Endothelial cell (in vitro differentiated cells): ENCODE measurements around the gene PDZD7. TPM values are rescaled to one million over a fixed set of nuclear protein-coding genes. Genes with fewer than 3 reads are reported as not detected.

Experiments
- DNase-seq: peaks from one replicate; pipeline ENCODE4 v3.0.0; 2021; ENCODE audit warnings: low spot score
- H3K27ac Mint-ChIP-seq: one replicate; pipeline ENCODE4 v1.8.0; 2021; ENCODE audit warnings: mixed read lengths, inconsistent platforms; ENCODE audit not compliant: unreplicated experiment
- H3K27me3 Mint-ChIP-seq: one replicate; pipeline ENCODE4 v1.8.0; 2021; ENCODE audit warnings: mild to moderate bottlenecking, moderate library complexity, mixed read lengths, inconsistent platforms; ENCODE audit not compliant: unreplicated experiment
- H3K36me3 Mint-ChIP-seq: one replicate; pipeline ENCODE4 v1.8.0; 2021; ENCODE audit warnings: mild to moderate bottlenecking, low read depth, mixed read lengths, inconsistent platforms; ENCODE audit not compliant: unreplicated experiment
- H3K4me1 Mint-ChIP-seq: one replicate; pipeline ENCODE4 v1.8.0; 2021; ENCODE audit warnings: mild to moderate bottlenecking, mixed read lengths, inconsistent platforms; ENCODE audit not compliant: unreplicated experiment
- H3K4me3 Mint-ChIP-seq: one replicate; pipeline ENCODE4 v1.8.0; 2021; ENCODE audit warnings: mild to moderate bottlenecking, mixed read lengths, inconsistent platforms; ENCODE audit not compliant: unreplicated experiment
- H3K9me3 Mint-ChIP-seq: one replicate; pipeline ENCODE4 v1.8.0; 2021; ENCODE audit warnings: mixed read lengths, inconsistent platforms; ENCODE audit not compliant: unreplicated experiment
- CTCF ChIP-seq: fragments of 200-600 bp; sonication (generic); IDR thresholded peaks from one replicate; pipeline ENCODE4 v1.5.0; 2021; ENCODE audit warnings: antibody characterized with exemption; ENCODE audit not compliant: unreplicated experiment
- total RNA-seq: library from RNA; stranded (reverse); fragmentation: NEBNext Ultra II Directional; extraction: Animal tissue kit (Norgen Biotek cat#: 25700); gene quantifications from one replicate; pipeline ENCODE4 v1.2.1, GENCODE V29; 2021; ENCODE audit not compliant: unreplicated experiment

PDZD7 gene
- total RNA-seq, 1 donor from 2014 or later: 0.54 TPM

- Mint-ChIP-seq H3K27ac (no peak overlapping the region), H3K4me1 (peaks cover 33% of the 10 kb centered on the region), H3K27me3 (peaks cover 7% of the 10 kb centered on the region), H3K4me3 (no peak overlapping the region), H3K36me3 (peaks cover 16% of the 10 kb centered on the region), H3K9me3 (no peaks in the 10 kb centered on the region)
- no peak for DNase-seq
- TF ChIP-seq CTCF: no peak
Measured at GRCh38 chr10:100995181-100995580, 35.7 kb downstream of the PDZD7 start.

- peak; percentile 38 for DNase-seq
- Mint-ChIP-seq H3K4me1 (peaks cover 33% of the 10 kb centered on the region), H3K27ac (peak overlapping the region; percentile 44), H3K4me3 (no peak overlapping the region), H3K9me3 (no peaks in the 10 kb centered on the region), H3K27me3 (peaks cover 7% of the 10 kb centered on the region), H3K36me3 (peaks cover 16% of the 10 kb centered on the region)
- TF ChIP-seq CTCF: peak; percentile 65
Measured at GRCh38 chr10:100993986-100994708, 36.8 kb downstream of the PDZD7 start.

GRCh38 chr10:100989088-100989487 lies 41.8 kb downstream of the PDZD7 start:
- Mint-ChIP-seq H3K4me1 (peaks cover 29% of the 10 kb centered on the region), H3K9me3 (no peaks in the 10 kb centered on the region), H3K36me3 (peaks cover 17% of the 10 kb centered on the region), H3K27me3 (peaks cover 15% of the 10 kb centered on the region), H3K27ac (no peak overlapping the region), H3K4me3 (peak overlapping the region; percentile 67)
- no peak for TF ChIP-seq CTCF
- no peak for DNase-seq

- no peak for DNase-seq
- Mint-ChIP-seq H3K4me3 (peak overlapping the region; percentile 100), H3K36me3 (peaks cover 17% of the 10 kb centered on the region), H3K9me3 (no peaks in the 10 kb centered on the region), H3K27me3 (peaks cover 13% of the 10 kb centered on the region), H3K4me1 (peaks cover 24% of the 10 kb centered on the region), H3K27ac (peak overlapping the region; percentile 76)
- no peak for TF ChIP-seq CTCF
Measured at GRCh38 chr10:100988166-100988565, 42.8 kb downstream of the PDZD7 start.

GRCh38 chr10:100987685-100988049 lies 43.3 kb downstream of the PDZD7 start:
- Mint-ChIP-seq H3K9me3 (no peaks in the 10 kb centered on the region), H3K27ac (peak overlapping the region; percentile 76), H3K4me1 (peaks cover 20% of the 10 kb centered on the region), H3K36me3 (peaks cover 21% of the 10 kb centered on the region), H3K4me3 (peak overlapping the region; percentile 100), H3K27me3 (peaks cover 15% of the 10 kb centered on the region)
- no peak for TF ChIP-seq CTCF
- no peak for DNase-seq
